H9 (cell line): Measurements from ENCODE around the gene FN1. TPM values are rescaled to one million over a fixed set of nuclear protein-coding genes. Genes with fewer than 3 reads are reported as not detected.

Experiments used
- DNase-seq: peaks from one replicate; pipeline ENCODE4 v3.0.0-alpha.2; 2017
- H2AFZ ChIP-seq: one replicate; pipeline ENCODE4 v1.6.1; 2013; ENCODE audit warnings: mild to moderate bottlenecking, low read length, control low read depth, moderate library complexity
- H2AK5ac ChIP-seq: 2 replicates; pipeline ENCODE4 v1.6.1; 2013; ENCODE audit warnings: low read length, control low read depth, mixed read lengths; ENCODE audit not compliant: insufficient read length
- H2BK120ac ChIP-seq: one replicate; pipeline ENCODE4 v1.6.1; 2013; ENCODE audit warnings: low read depth, mild to moderate bottlenecking, low read length, control low read depth, inconsistent platforms; ENCODE audit not compliant: poor library complexity, severe bottlenecking
- H2BK12ac ChIP-seq: 2 replicates; pipeline ENCODE4 v1.6.1; 2013; ENCODE audit warnings: low read length, control low read depth, mixed read lengths, low read depth; ENCODE audit not compliant: insufficient read length
- H2BK15ac ChIP-seq: 2 replicates; pipeline ENCODE4 v1.6.1; 2013; ENCODE audit warnings: low read depth, low read length, control low read depth
- H2BK20ac ChIP-seq: one replicate; pipeline ENCODE4 v1.6.1; 2013; ENCODE audit warnings: low read depth, mild to moderate bottlenecking, low read length, control low read depth, inconsistent platforms; ENCODE audit not compliant: poor library complexity, severe bottlenecking
- H2BK5ac ChIP-seq: 2 replicates; pipeline ENCODE4 v1.6.1; 2013; ENCODE audit warnings: low read length, control low read depth, mixed read lengths; ENCODE audit not compliant: insufficient read length
- H3K14ac ChIP-seq: 2 replicates; pipeline ENCODE4 v1.6.1; 2013; ENCODE audit warnings: low read length, control low read depth; ENCODE audit not compliant: insufficient read depth
- H3K18ac ChIP-seq: 2 replicates; pipeline ENCODE4 v1.6.1; 2013; ENCODE audit warnings: low read depth, mild to moderate bottlenecking, mixed read lengths, low read length, control low read depth; ENCODE audit not compliant: insufficient read length
- H3K23ac ChIP-seq: 2 replicates; pipeline ENCODE4 v1.6.1; 2013; ENCODE audit warnings: low read length, control low read depth, mixed read lengths, low read depth; ENCODE audit not compliant: insufficient read length
- H3K23me2 ChIP-seq: 2 replicates; pipeline ENCODE4 v1.6.1; 2013; ENCODE audit warnings: low read depth, mild to moderate bottlenecking, mixed read lengths, low read length, control low read depth; ENCODE audit not compliant: insufficient read length, poor library complexity, severe bottlenecking
- H3K27ac ChIP-seq: 2 replicates; pipeline ENCODE4 v1.5.1; 2013; ENCODE audit warnings: low read length, control low read depth, mixed read lengths, low read depth; ENCODE audit not compliant: insufficient read length
- H3K27me3 ChIP-seq: 2 replicates; pipeline ENCODE4 v1.6.1; 2013; ENCODE audit warnings: low read length, control low read depth, inconsistent platforms; ENCODE audit not compliant: insufficient read depth
- H3K4ac ChIP-seq: 2 replicates; pipeline ENCODE4 v1.6.1; 2013; ENCODE audit warnings: low read depth, mild to moderate bottlenecking, control low read depth, inconsistent platforms, low read length, moderate library complexity
- H3K4me1 ChIP-seq: 2 replicates; pipeline ENCODE4 v1.6.1; 2013; ENCODE audit warnings: low read length, control low read depth, inconsistent platforms; ENCODE audit not compliant: insufficient read depth
- H3K4me2 ChIP-seq: 2 replicates; pipeline ENCODE4 v1.6.1; 2013; ENCODE audit warnings: low read length, control low read depth, mixed read lengths; ENCODE audit not compliant: insufficient read length, insufficient read depth
- H3K56ac ChIP-seq: 2 replicates; pipeline ENCODE4 v1.6.1; 2013; ENCODE audit warnings: low read depth, mild to moderate bottlenecking, mixed read lengths, low read length, control low read depth; ENCODE audit not compliant: insufficient read length
- H3K79me1 ChIP-seq: 2 replicates; pipeline ENCODE4 v1.6.1; 2013; ENCODE audit warnings: low read depth, mild to moderate bottlenecking, moderate library complexity, low read length, control low read depth, inconsistent platforms; ENCODE audit not compliant: insufficient read depth, poor library complexity, severe bottlenecking
- H3K79me2 ChIP-seq: 2 replicates; pipeline ENCODE4 v1.6.1; 2013; ENCODE audit warnings: low read length, control low read depth, inconsistent platforms; ENCODE audit not compliant: insufficient read depth
- H3K9ac ChIP-seq: 2 replicates; pipeline ENCODE4 v1.6.1; 2013; ENCODE audit warnings: low read length, control low read depth, mixed read lengths; ENCODE audit not compliant: insufficient read length; ENCODE audit errors: extremely low read depth
- H3K9me3 ChIP-seq: one replicate; pipeline ENCODE4 v1.6.1; 2013; ENCODE audit warnings: low read depth, low read length, inconsistent platforms; ENCODE audit not compliant: control insufficient read depth
- H3T11ph ChIP-seq: one replicate; pipeline ENCODE4 v1.6.1; 2013; ENCODE audit warnings: mild to moderate bottlenecking, low read length, control low read depth, inconsistent platforms
- H4K20me1 ChIP-seq: one replicate; pipeline ENCODE4 v1.6.1; 2013; ENCODE audit not compliant: control insufficient read depth, insufficient read length, insufficient read depth
- H4K5ac ChIP-seq: 2 replicates; pipeline ENCODE4 v1.6.1; 2013; ENCODE audit warnings: low read depth, mild to moderate bottlenecking, mixed read lengths, low read length, control low read depth; ENCODE audit not compliant: insufficient read length
- H4K8ac ChIP-seq: replicated peaks from 2 replicates; pipeline ENCODE4 v1.6.1; 2013; ENCODE audit warnings: low read length, control low read depth, mixed read lengths, low read depth; ENCODE audit not compliant: insufficient read length
- H4K91ac ChIP-seq: 2 replicates; pipeline ENCODE4 v1.6.1; 2013; ENCODE audit warnings: low read depth, mild to moderate bottlenecking, moderate library complexity, mixed read lengths, low read length, control low read depth; ENCODE audit not compliant: insufficient read length
- H3K27ac Mint-ChIP-seq, 3 experiments: 2 replicates in 2 of 3; 3 replicates in 1 of 3; pipeline ENCODE4 v1.8.0; 2020 to 2021; ENCODE audit warnings: mixed read lengths in 3 of 3, mild to moderate bottlenecking in 1 of 3, moderate library complexity in 1 of 3
- H3K27me3 Mint-ChIP-seq: 2 replicates; pipeline ENCODE4 v1.8.0; 2021; ENCODE audit warnings: low read depth, mild to moderate bottlenecking, moderate library complexity, mixed read lengths
- H3K36me3 Mint-ChIP-seq, 3 experiments: 2 replicates in 2 of 3; 3 replicates in 1 of 3; pipeline ENCODE4 v1.8.0; 2020 to 2021; ENCODE audit warnings: low read depth in 3 of 3, mixed read lengths in 3 of 3; ENCODE audit not compliant: insufficient read depth in 1 of 3
- H3K4me1 Mint-ChIP-seq, 2 experiments: 2 replicates each; pipeline ENCODE4 v1.8.0; 2020; ENCODE audit warnings: mixed read lengths in 2 of 2
- H3K4me3 Mint-ChIP-seq, 2 experiments: 2 replicates in 1 of 2; 3 replicates in 1 of 2; pipeline ENCODE4 v1.8.0; 2020 to 2021; ENCODE audit warnings: mild to moderate bottlenecking in 2 of 2, mixed read lengths in 2 of 2, moderate library complexity in 1 of 2
- H3K9me3 Mint-ChIP-seq, 2 experiments: 2 replicates in 1 of 2; 3 replicates in 1 of 2; pipeline ENCODE4 v1.8.0; 2020; ENCODE audit warnings: mild to moderate bottlenecking in 2 of 2, mixed read lengths in 2 of 2, moderate library complexity in 1 of 2
- CTCF ChIP-seq: fragments of 200-600 bp; sonication (generic); conservative IDR thresholded peaks from 3 replicates; pipeline ENCODE4 v1.8.0; 2021; ENCODE audit warnings: antibody characterized with exemption, mild to moderate bottlenecking
- WGBS: extraction: QIAGEN DNeasy Blood & Tissue Kit; methylation state at CpG from one replicate; pipeline ENCODE4 v1.1.7; 2013; ENCODE audit warnings: missing lambda C conversion rate, low lambda C conversion rate, mixed read lengths; ENCODE audit not compliant: insufficient read length; ENCODE audit errors: extremely low coverage; 5-methylcytosine and 5-hydroxymethylcytosine counted together
- total RNA-seq: library from RNA; stranded (reverse); gene quantifications from 2 replicates; pipeline ENCODE4 v1.2.1, GENCODE V29; 2021

The FN1 gene
- total RNA-seq, 1 experiment from 2014 or later = 56.0 TPM

GRCh38 chr2:215425021-215425782 lies 10.7 kb downstream of the FN1 start:
- H3K56ac ChIP-seq = no peak overlapping the region
- no peak overlapping the region for H3K18ac ChIP-seq
- no peak overlapping the region for H2BK5ac ChIP-seq
- TF ChIP-seq CTCF = no peak
- no peak overlapping the region for H2BK15ac ChIP-seq
- H3K4me3 Mint-ChIP-seq = no peak overlapping the region
- no peaks in the 10 kb centered on the region for H4K20me1 ChIP-seq
- H3K9ac ChIP-seq = no peak overlapping the region
- no peak overlapping the region for H2AK5ac ChIP-seq
- no peak overlapping the region for H4K91ac ChIP-seq
- no peak overlapping the region for H3K14ac ChIP-seq
- no peak overlapping the region for H3K4me2 ChIP-seq
- no CpG with 5 or more reads among the region's 11 CpGs for WGBS
- no peaks in the 10 kb centered on the region for H3K27me3 ChIP-seq
- no peaks in the 10 kb centered on the region for H3K9me3 ChIP-seq
- no peak overlapping the region for H4K8ac ChIP-seq
- H3K36me3 Mint-ChIP-seq = peaks cover 8 to 47% (median 13%) of the 10 kb centered on the region in 3 experiments; a peak in 6 of 7 replicates
- H3K4me1 ChIP-seq = no peaks in the 10 kb centered on the region
- no peak overlapping the region for H3K27ac Mint-ChIP-seq
- H2AFZ ChIP-seq = no peak overlapping the region
- H3K79me1 ChIP-seq = no peaks in the 10 kb centered on the region
- H3K4me1 Mint-ChIP-seq = no peaks in the 10 kb centered on the region
- no peak overlapping the region for H2BK120ac ChIP-seq
- no peak overlapping the region for H3T11ph ChIP-seq
- no peaks in the 10 kb centered on the region for H3K27me3 Mint-ChIP-seq
- no peak for DNase-seq
- no peak overlapping the region for H4K5ac ChIP-seq
- H3K9me3 Mint-ChIP-seq = no peaks in the 10 kb centered on the region
- no peak overlapping the region for H2BK12ac ChIP-seq
- no peak overlapping the region for H3K4ac ChIP-seq
- H3K27ac ChIP-seq = no peak overlapping the region
- no peaks in the 10 kb centered on the region for H3K23me2 ChIP-seq
- H3K79me2 ChIP-seq = no peaks in the 10 kb centered on the region
- no peak overlapping the region for H2BK20ac ChIP-seq
- no peak overlapping the region for H3K23ac ChIP-seq
